IMR-90 (cell line): ENCODE results near the gene GATA5. TPM values are rescaled to one million over a fixed set of nuclear protein-coding genes. Genes with fewer than 3 reads are reported as not detected.

Experiments
- ATAC-seq: fragments of 200-7000 bp; cut with Tn5 transposase; 2 replicates; pipeline ENCODE4 v1.9.1; 2020; ENCODE audit warnings: low read depth, mild to moderate bottlenecking, moderate library complexity
- BruUV-seq: library from RNA; stranded (reverse); fragments of 400-500 nt; replicated peaks from 2 replicates; lab custom pipeline; 2021; lab: Mats Ljungman, UMichigan
- CTCF ChIA-PET: fragments of 300-600 bp; formaldehyde crosslinking; extraction: SDS; loops from one replicate; lab custom pipeline; 2021; ENCODE audit warnings: antibody characterized with exemption; lab: Yijun Ruan, JAX
- POLR2A ChIA-PET: fragments of 300-600 bp; sonication (Branson Sonifier 250); formaldehyde crosslinking; loops from one replicate; lab custom pipeline; 2022; ENCODE audit warnings: antibody characterized with exemption; ENCODE audit not compliant: unreplicated experiment; lab: Charles Lee
- DNase-seq: peaks from one replicate; pipeline ENCODE4 v3.0.0; 2013
- H2AFZ ChIP-seq: replicated peaks from 2 replicates; pipeline ENCODE3; 2013; ENCODE audit warnings: low read length, mild to moderate bottlenecking; ENCODE audit not compliant: poor library complexity
- H2AK5ac ChIP-seq: 2 replicates; pipeline ENCODE4 v1.6.1; 2013; ENCODE audit warnings: low read depth, low read length, inconsistent platforms
- H2AK9ac ChIP-seq: replicated peaks from 2 replicates; pipeline ENCODE3; 2013; ENCODE audit warnings: mild to moderate bottlenecking, low read depth, low read length, moderate library complexity; ENCODE audit not compliant: poor library complexity
- H2BK120ac ChIP-seq: 2 replicates; pipeline ENCODE4 v1.6.1; 2013; ENCODE audit warnings: low read depth, low read length, inconsistent platforms
- H2BK15ac ChIP-seq: 3 replicates; pipeline ENCODE4 v1.6.1; 2013; ENCODE audit warnings: low read depth, low read length, inconsistent platforms
- H2BK20ac ChIP-seq: 2 replicates; pipeline ENCODE4 v1.6.1; 2013; ENCODE audit warnings: low read depth, mild to moderate bottlenecking, inconsistent platforms, low read length, moderate library complexity
- H2BK5ac ChIP-seq: 2 replicates; pipeline ENCODE4 v1.6.1; 2013; ENCODE audit warnings: mild to moderate bottlenecking, low read depth, low read length, inconsistent platforms; ENCODE audit not compliant: poor library complexity, severe bottlenecking
- H3K14ac ChIP-seq: replicated peaks from 2 replicates; pipeline ENCODE4 v1.6.1; 2013; ENCODE audit warnings: low read depth, low read length, inconsistent platforms
- H3K18ac ChIP-seq: 2 replicates; pipeline ENCODE4 v1.6.1; 2013; ENCODE audit warnings: low read depth, low read length, control low read depth
- H3K23ac ChIP-seq: 2 replicates; pipeline ENCODE4 v1.6.1; 2013; ENCODE audit warnings: low read depth, low read length, inconsistent platforms
- H3K27ac ChIP-seq: 2 replicates; pipeline ENCODE4 v1.5.1; 2013; ENCODE audit warnings: mild to moderate bottlenecking, control low read depth, low read length; ENCODE audit not compliant: insufficient read depth
- H3K27me3 ChIP-seq: 2 replicates; pipeline ENCODE4 v1.6.1; 2013; ENCODE audit warnings: low read length; ENCODE audit not compliant: control insufficient read depth, insufficient read depth
- H3K36me3 ChIP-seq: 2 replicates; pipeline ENCODE4 v1.6.1; 2013; ENCODE audit warnings: low read length, mixed read lengths; ENCODE audit not compliant: control insufficient read depth, insufficient read depth
- H3K4ac ChIP-seq: 2 replicates; pipeline ENCODE4 v1.6.1; 2013; ENCODE audit warnings: low read depth, low read length, inconsistent platforms
- H3K4me1 ChIP-seq: 2 replicates; pipeline ENCODE4 v1.6.1; 2013; ENCODE audit warnings: low read length, mixed read lengths; ENCODE audit not compliant: control insufficient read depth, insufficient read depth
- H3K4me2 ChIP-seq: 2 replicates; pipeline ENCODE4 v1.6.1; 2013; ENCODE audit warnings: low read depth, mild to moderate bottlenecking, control low read depth, low read length, moderate library complexity
- H3K4me3 ChIP-seq: 2 replicates; pipeline ENCODE4 v1.5.1; 2013; ENCODE audit warnings: low read depth, mild to moderate bottlenecking, control low read depth, low read length, moderate library complexity; ENCODE audit not compliant: insufficient read depth
- H3K56ac ChIP-seq: 2 replicates; pipeline ENCODE4 v1.6.1; 2013; ENCODE audit warnings: low read length, inconsistent platforms; ENCODE audit not compliant: insufficient read depth; ENCODE audit errors: extremely low read depth
- H3K79me1 ChIP-seq, 2 experiments: 2 replicates each; pipeline ENCODE4 v1.6.1; 2013; ENCODE audit warnings: low read length in 2 of 2, inconsistent platforms in 1 of 2, low read depth in 1 of 2
- H3K9ac ChIP-seq: 2 replicates; pipeline ENCODE4 v1.6.1; 2013; ENCODE audit warnings: low read depth, low read length, control low read depth
- H3K9me1 ChIP-seq: 2 replicates; pipeline ENCODE4 v1.6.1; 2013; ENCODE audit warnings: low read length, inconsistent platforms; ENCODE audit not compliant: insufficient read depth
- H3K9me3 ChIP-seq: 2 replicates; pipeline ENCODE4 v1.6.1; 2013; ENCODE audit warnings: low read length; ENCODE audit not compliant: control insufficient read depth, insufficient read depth
- H4K20me1 ChIP-seq: 2 replicates; pipeline ENCODE4 v1.6.1; 2013; ENCODE audit warnings: low read length, inconsistent platforms; ENCODE audit not compliant: insufficient read depth
- H4K5ac ChIP-seq: 2 replicates; pipeline ENCODE4 v1.6.1; 2013; ENCODE audit warnings: mild to moderate bottlenecking, low read depth, low read length, control low read depth
- H4K8ac ChIP-seq, 2 experiments: 2 replicates each; pipeline ENCODE4 v1.6.1; 2013; ENCODE audit warnings: low read depth in 2 of 2, low read length in 2 of 2, control low read depth in 1 of 2, inconsistent platforms in 1 of 2
- H4K91ac ChIP-seq: 2 replicates; pipeline ENCODE4 v1.6.1; 2013; ENCODE audit warnings: low read depth, low read length, inconsistent platforms; ENCODE audit not compliant: insufficient read depth
- CHD1 ChIP-seq: IDR thresholded peaks from 2 replicates; pipeline ENCODE4 v1.6.1; 2012; ENCODE audit warnings: low read depth, low read length, improper control_type of control experiment
- FOS ChIP-seq: fragments of 150-350 bp; IDR thresholded peaks from 2 replicates; pipeline ENCODE4 v1.6.1; 2016; ENCODE audit warnings: low read depth, low read length
- MAFK ChIP-seq: IDR thresholded peaks from 2 replicates; pipeline ENCODE4 v1.6.1; 2012; ENCODE audit warnings: low read depth, low read length, improper control_type of control experiment
- MAZ ChIP-seq: IDR thresholded peaks from 2 replicates; pipeline ENCODE4 v1.6.1; 2012; ENCODE audit warnings: low read depth, mild to moderate bottlenecking, low read length, improper control_type of control experiment, moderate library complexity, borderline replicate concordance
- MXI1 ChIP-seq: IDR thresholded peaks from 2 replicates; pipeline ENCODE4 v1.6.1; 2012; ENCODE audit warnings: low read depth, mild to moderate bottlenecking, low read length, moderate library complexity, borderline replicate concordance
- NFE2L2 ChIP-seq: fragments of 150-350 bp; IDR thresholded peaks from 2 replicates; pipeline ENCODE4 v1.6.1; 2016; ENCODE audit warnings: low read depth, mild to moderate bottlenecking, low read length
- POLR2A ChIP-seq: IDR thresholded peaks from 2 replicates; pipeline ENCODE4 v1.6.1; 2012; ENCODE audit warnings: mild to moderate bottlenecking, low read depth, low read length
- RAD21 ChIP-seq: IDR thresholded peaks from 2 replicates; pipeline ENCODE4 v1.6.1; 2012; ENCODE audit warnings: low read length, improper control_type of control experiment
- RCOR1 ChIP-seq: IDR thresholded peaks from 2 replicates; pipeline ENCODE4 v1.6.1; 2012; ENCODE audit warnings: mild to moderate bottlenecking, low read length, improper control_type of control experiment; ENCODE audit not compliant: insufficient replicate concordance
- WGBS, 2 experiments: methylation state at CpG; one replicate each; pipeline versions ENCODE4 v1.1.5 to v1.1.7; 2013; ENCODE audit warnings: missing lambda C conversion rate in 2 of 2; ENCODE audit not compliant: insufficient read length in 1 of 2; ENCODE audit errors: extremely low coverage in 2 of 2; 5-methylcytosine and 5-hydroxymethylcytosine counted together
- dilution Hi-C: fragments of 300-500 bp; cut with HindIII; formaldehyde crosslinking; loops from one replicate; pipeline ENCODE4 v1.14.3; 2018; ENCODE audit warnings: low sequenced_read_pairs; ENCODE audit not compliant: unreplicated experiment
- in situ Hi-C: fragments of 300-500 bp; cut with MboI; formaldehyde crosslinking; loops from 3 replicates; pipeline ENCODE4 v1.14.3; 2019; ENCODE audit warnings: low sequenced_read_pairs, inconsistent platforms, mixed read lengths
- intact Hi-C: fragments of 100-400 bp; cut with micrococcal nuclease; formaldehyde crosslinking; loops from 2 replicates; pipeline ENCODE4 v1.10.0; 2022
- polyA plus RNA-seq, 3 experiments: library from polyadenylated mRNA; depleted of rRNA; stranded (reverse); fragments of >200 nt; gene quantifications; 2 replicates each; pipeline ENCODE4 v1.2.3, GENCODE V29; 2012; ENCODE audit warnings: low replicate concordance in 1 of 3
- total RNA-seq: library from RNA; depleted of rRNA; stranded (reverse); fragments of >200 nt; gene quantifications from 2 replicates; pipeline ENCODE4 v1.2.3, GENCODE V29; 2012

Gene GATA5
- total and polyA plus RNA-seq, 2 of the 4 experiments (the other 2 are of a cell fraction) = not detected

DNA sequence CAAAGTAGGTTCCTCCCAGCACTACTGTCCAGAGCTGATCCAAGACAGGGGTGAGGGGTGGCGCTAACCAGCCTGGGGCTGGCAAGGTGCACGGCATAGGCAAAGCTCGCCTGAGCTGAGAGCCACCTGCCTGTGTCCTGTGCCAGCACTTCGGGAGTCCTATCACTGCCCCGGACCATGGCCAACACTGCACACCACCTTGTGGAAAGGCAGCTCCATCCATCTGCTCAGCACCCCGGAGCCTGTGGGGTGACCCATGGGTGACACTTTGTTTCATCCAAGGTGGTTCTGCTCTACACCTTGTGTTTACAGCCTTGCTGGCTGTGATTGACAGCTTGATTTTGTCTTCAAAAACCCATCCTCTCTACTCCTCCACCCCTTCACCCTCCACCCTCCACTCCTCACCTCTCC lies 32.9 kb upstream of the GATA5 start:
- Histone ChIP-seq H3K4me1 (no peaks in the 10 kb centered on the region), H3K36me3 (no peaks in the 10 kb centered on the region), H3K27me3 (peaks cover 22% of the 10 kb centered on the region), H3K9me3 (no peaks in the 10 kb centered on the region), H2BK20ac (no peak overlapping the region), H3K4me2 (no peak overlapping the region), H2AFZ (no peak overlapping the region), H4K8ac (no peak overlapping the region), H3K4me3 (no peak overlapping the region), H4K20me1 (no peaks in the 10 kb centered on the region), H3K18ac (no peak overlapping the region), H2BK120ac (no peak overlapping the region), H3K23ac (no peak overlapping the region), H3K4ac (no peak overlapping the region), H2AK5ac (no peak overlapping the region), H3K14ac (no peak overlapping the region), H2BK5ac (no peak overlapping the region), H3K79me1 (no peaks in the 10 kb centered on the region), H2AK9ac (no peak overlapping the region), H4K5ac (no peak overlapping the region), H4K91ac (no peak overlapping the region), H2BK15ac (no peak overlapping the region), H3K9me1 (no peaks in the 10 kb centered on the region), H3K56ac (no peak overlapping the region), H3K27ac (no peak overlapping the region), H3K9ac (no peak overlapping the region)
- intact Hi-C loops = no loop called here
- in situ Hi-C loops = loop anchor here (10.0 kb wide), 1 partner anchor 106 kb away; no protein-coding TSS in a partner anchor
- ATAC-seq = no peak
- WGBS, 2 experiments = 91% methylated on average over 4 of the region's 6 CpGs; no CpG with 5 or more reads in 1 of the 2 experiments
- dilution Hi-C loops = no loop called here
- CTCF ChIA-PET = interaction anchor here (1.1 kb wide), 1 partner anchor 9 kb away, joined by 4 read pairs; no protein-coding TSS in a partner anchor
- BruUV-seq = no TSS peak
- POLR2A ChIA-PET = no interaction called here
- TF ChIP-seq RAD21 (no peak), MAFK (no peak), RCOR1 (no peak), POLR2A (no peak), MAZ (no peak), CHD1 (no peak), FOS (no peak), MXI1 (no peak), NFE2L2 (no peak)
- no peak for DNase-seq
